Bone marrow (tissue), 2 donors: Measurements from ENCODE around the gene SURF4.
"Not testable (repeated sequence)": the region's sequence is repeated elsewhere in the genome, so short reads cannot be mapped to it uniquely, and the experiment has no call there.

ENCODE experiments used
- DNase-seq, 2 donors: peaks; one replicate each; lab custom pipeline; 2025; lab: John Stamatoyannopoulos, UW

SURF4 gene

GRCh38 chr9:133352635-133353340 is 23.1 kb downstream of the SURF4 start:
- no peak for DNase-seq

DNA sequence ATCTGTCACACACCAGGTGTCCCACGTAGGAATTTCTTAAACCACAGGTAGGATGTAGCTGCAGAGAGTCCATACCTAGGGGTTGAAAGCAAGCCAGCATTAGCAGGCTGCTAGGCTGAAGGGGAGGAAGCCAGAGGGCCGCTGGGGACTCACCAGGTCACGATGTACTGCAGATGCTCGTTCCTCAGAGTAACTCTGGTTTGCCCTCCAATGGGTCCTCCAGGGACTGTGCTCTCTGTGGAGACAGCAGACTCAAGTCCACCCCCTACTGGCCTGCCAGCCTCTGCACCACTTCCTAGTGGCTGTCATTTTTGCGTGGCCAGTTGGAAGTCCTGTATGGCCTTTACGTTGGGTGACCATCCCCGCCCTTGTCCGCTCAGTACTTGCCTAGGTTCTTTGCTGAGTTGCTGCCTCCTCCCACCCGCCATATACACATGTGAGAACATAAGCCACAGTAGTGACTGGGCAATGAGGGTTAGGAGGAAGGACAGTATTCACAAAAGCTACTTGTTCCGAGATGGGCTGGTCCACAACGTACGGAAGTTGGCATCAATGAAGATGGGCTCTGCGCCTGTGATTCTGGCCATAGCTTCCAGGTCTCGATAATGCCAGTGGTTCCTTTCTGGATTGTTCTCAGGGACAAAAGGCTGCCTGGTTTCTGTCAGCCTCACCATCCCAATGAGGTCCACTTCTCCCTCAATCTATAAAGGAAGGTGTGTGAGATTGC is 23.8 kb downstream of the SURF4 start:
- no peak for DNase-seq

DNA sequence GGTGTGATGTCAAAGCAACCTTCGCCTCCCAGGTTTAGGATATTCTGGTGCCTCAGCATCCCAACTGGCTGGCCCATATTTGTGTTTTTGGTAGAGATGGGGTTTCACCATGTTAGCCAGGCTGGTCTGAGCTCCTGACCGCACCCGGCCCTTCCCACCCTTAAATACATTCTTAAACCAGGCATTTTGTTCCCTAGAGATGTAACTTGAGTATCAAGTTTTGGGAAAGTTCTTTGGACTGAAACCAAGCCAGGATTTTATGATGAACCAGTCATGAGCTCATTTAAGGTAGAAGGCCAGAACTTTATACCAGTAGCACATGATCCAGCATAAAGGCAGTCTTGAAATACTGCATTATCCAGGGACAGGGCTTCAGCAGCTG is 24.3 kb downstream of the SURF4 start:
- DNase-seq, result no peak

DNA sequence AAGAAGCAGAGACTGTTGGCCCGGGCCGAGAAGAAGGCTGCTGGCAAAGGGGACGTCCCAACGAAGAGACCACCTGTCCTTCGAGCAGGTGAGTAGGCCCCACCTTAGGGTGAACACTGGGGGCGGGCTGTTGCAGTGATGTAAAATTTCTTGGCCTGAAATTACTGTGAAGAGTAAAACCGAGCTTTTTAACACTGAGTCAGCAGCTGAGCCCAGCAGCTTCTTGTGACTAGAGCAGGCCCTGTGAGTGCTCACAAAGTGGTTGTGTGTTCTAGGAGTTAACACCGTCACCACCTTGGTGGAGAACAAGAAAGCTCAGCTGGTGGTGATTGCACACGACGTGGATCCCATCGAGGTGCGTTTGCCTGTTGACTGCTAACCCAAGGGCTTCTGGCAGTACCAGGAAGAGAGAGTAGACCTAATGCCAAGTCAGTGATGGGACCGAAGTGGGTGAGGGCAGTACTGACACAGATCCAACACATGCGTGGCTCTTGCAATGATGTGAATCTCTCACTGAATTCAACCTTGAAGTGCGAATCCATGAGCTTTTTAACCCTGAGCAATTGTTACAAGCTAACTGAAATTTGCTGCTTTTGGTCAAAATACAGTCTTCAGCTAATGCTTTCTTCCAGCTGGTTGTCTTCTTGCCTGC is 25.8 kb downstream of the SURF4 start:
- no peak for DNase-seq

GRCh38 chr9:133348718-133349573 is 26.9 kb downstream of the SURF4 start:
- no peak for DNase-seq

- peak; percentile 80 to 94 for DNase-seq
These were observed 27.7 kb downstream of the SURF4 start, which contains the start of the genes MED22 and RPL7A for GRCh38 chr9:133347985-133348717. Gene MED22 (minus strand): TSS chr9:133348131. CDS start chr9:133346662, 1,469 bp downstream. Gene RPL7A (plus strand): TSS chr9:133348218. CDS start chr9:133348244, 26 bp downstream.

DNA sequence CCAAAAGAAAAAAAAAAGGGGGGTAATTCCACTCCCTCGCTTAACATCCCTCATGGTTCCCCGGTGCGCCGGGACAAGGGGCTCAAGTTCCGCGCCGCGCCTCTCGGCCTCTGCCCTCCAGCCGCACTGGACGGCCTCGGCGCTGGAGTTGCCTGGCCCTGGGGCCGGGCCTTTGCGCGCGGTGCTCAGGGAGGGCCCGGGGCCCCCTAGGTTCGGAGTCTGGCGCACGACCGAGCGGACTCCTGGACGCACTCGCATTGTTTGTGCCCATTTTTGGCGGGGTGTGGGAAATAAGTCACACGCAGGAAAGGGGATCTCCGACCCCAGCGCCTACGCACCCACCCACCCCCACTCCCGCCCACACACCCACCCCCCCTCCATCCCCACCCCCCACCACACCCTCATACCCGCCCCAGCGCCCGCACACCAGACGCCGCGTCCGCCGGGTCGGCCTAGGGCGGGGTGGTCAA is 28.3 kb downstream of the SURF4 start:
- DNase-seq, result no peak

DNA sequence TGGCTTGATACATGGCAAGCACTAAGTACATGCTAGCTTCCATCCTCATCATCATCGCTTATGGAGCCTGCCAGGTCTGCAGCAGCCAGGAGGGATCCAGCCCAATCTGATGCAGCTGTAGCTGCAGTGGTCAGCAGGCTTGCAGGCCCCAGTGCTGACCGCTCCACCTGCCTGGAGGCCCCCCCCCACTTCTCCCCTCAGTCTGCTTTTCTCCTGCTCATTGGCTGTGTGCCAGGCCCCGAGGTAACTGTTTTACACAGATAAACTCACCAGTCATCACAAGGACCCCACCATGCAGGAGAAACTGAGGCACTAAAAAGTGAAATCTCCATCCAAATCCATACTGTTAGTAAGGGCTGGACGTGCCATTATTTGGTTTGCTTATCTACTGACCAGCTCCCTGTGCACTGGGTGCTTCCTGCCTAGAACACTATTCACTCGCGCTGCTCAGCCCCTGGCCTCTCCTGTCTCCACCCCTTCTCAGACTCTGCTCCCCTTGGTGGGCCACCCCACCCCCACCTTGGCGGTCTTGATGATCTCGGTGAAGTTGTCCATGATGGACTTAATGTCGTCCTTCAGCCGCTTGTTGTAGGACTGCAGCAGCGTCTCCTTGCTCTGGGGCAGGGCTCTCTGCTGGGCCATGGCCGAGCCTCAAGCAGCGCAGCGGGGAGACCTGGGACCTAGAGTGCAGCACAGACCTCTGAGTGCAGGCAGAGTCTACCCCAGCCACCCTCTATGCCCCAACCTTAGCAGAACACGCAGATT is 29.7 kb downstream of the SURF4 start:
- no peak for DNase-seq

DNA sequence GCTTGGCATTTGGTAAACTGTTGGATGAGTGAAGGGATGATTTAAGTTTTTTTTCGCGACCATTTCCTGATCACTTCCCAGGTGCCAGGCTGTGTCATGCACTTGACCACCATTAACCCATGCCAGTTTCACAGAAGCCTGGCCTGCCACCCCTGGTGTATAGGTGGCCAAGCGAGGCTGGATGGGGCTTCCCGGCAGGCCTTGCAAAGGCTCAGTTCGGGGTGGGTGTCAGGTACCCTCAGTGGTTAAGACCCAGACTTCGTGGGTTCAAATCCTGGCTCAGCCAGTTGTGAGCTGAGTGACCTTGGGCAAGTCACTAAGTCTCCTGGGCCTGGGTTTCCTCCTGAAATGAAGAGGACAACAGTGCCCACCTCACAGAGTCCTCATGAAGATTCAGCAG is 30.3 kb downstream of the SURF4 start:
- no peak for DNase-seq

DNA sequence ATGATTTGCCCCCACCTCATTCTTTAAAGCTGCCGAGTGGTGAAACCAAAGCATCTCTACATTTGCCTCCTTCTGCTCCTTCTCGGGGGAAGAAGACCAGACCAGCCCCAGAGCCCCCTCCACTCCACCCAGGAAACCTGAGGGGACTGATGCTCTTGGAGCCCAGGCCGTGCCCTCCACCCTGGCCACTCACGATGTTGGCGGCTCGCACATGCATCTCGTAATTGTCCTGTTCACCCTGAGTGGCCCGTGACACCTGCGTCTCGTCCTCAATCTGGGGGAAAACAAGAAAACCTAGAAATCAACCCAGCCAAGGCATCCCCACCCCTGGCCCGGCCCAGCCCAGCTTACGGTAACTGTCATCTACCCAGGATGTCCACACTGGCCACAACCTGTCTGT is 30.9 kb downstream of the SURF4 start:
- no peak for DNase-seq

DNA sequence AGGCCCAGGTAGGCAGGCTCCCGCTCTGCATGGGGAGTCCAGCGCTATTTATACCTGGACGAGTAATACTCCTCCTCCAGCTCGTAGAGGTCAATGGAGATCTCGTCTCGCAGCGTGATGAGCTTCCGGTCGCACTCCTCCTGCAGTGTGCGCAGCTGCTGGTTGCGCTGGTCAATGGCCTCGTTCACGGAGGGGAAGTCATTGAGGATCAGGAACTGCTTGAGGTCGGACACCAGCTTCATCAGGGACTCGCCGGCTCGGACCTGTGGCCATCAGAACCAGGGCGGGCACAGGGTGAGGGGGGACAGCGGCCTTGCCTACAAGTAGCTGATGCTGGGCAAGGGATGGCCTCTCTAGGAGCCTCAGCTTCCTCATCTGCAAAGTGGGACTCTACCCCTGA is 31.8 kb downstream of the SURF4 start:
- no peak for DNase-seq

GRCh38 chr9:133342570-133342969 is 33.3 kb downstream of the SURF4 start:
- DNase-seq, result no peak

DNA sequence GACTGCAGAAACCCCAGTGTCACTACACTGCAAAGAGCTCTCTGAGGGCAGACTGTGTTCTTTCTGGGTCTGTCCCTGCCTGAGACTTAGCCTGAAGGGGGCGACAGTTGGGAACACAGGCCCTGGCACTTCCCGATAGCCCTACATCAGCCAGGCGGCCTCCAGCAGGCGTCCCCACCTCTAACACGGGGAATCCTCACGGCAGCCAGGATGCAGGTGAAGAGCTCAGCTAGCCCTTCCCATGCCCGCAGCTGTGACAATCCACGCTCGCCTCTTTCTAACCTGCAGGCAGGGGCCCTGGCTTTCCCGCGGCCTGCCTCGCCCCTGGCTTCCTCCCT is 33.8 kb downstream of the SURF4 start:
- no peak for DNase-seq

DNA sequence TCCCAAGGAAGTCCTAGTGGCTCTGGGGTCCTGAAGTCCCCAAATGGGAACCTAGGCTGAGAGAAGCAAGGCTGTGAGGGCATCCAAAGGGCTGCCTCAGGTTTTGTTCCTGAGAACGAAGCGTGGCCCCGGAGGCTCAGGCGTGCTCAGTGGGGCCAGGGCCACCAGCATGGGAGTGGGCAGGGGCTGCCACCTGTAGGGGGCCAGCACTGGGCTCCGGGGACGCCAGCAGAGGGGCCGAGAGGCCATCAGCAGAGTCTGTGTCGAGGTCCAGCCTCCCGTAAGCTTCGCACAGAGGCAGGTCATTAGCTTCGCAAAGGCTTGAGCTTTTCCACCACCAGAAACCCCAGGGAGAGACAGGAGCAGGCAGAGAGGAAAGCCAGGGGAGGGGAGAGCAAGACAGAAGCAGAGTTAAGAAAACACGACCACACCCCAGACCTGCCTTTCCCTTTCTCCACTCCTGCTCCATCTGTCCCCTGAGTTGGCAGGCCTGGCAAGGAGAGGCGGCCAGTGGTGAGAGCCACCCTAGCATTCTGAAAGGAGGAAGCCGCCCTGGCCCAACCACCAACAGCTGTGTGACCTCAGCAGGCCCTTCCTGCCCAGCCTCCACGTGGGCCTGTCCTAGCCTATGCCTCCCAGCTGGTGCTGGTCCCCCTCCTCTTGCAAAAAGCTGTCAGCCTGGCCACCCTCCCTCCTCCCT is 34.3 kb downstream of the SURF4 start:
- peak in 1 of 2 donors; percentile 13 for DNase-seq

- no peak for DNase-seq
These were observed 34.9 kb downstream of the SURF4 start for GRCh38 chr9:133340916-133341315.

- DNase-seq, result peak in 1 of 2 donors; percentile 14
These were observed 35.6 kb downstream of the SURF4 start for GRCh38 chr9:133340256-133340655.

DNA sequence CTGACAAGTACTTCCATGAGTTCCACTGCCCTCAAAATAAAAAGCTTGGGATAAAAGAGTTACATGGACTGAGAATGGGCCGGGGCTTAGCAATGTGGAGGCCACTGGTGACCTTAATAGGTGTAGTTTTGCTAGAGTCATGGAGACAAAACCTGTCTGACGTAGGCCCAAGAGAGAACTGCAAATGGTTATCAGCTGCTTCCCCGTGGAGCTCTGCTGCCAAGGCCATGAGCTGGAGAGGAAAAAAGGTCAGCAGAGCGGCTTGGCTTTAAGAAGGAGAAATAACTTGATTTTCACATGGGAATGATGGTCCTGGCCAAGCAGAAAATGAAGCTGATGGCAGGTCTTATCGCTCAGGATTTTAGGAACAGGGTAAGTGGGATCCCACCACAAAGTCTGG is 36.2 kb downstream of the SURF4 start:
- DNase-seq, result no peak

GRCh38 chr9:133335924-133336811 is 39.7 kb downstream of the SURF4 start, which contains the start of gene SURF6:
Gene SURF6 (minus strand): TSS chr9:133336188. CDS start chr9:133336132, 56 bp downstream.
- DNase-seq, result peak; percentile 61 to 85

GRCh38 chr9:133334888-133335287 is 41.0 kb downstream of the SURF4 start:
- not testable (repeated sequence) for DNase-seq
